ENCODE results near the gene ATP2A1.
"Not testable (repeated sequence)": the region's sequence is repeated elsewhere in the genome, so short reads cannot be mapped to it uniquely, and the experiment has no call there.

ATP2A1 gene

DNA sequence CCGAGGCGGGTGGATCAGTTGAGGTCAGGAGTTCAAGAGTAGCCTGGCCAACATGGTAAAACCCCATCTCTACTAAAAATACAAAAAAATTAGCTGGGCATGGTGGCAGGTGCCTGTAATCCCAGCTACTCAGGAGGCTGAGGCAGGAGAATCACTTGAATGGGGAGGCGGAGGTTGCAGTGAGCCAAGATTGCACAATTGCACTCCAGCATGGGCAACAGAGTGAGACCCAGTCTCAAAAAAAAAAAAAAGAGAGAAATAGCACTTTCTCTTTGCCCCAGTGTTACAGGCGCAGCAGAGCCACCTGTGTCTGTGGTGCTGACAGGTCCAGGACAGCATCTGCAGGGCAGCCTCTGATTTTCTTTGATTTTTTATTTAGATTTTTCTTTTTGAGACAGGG, 3.3 kb downstream of the ATP2A1 start:
- not testable (repeated sequence) for DNase-seq (ENCODE audit: low read depth in 2 of 2)

GRCh38 chr16:28882551-28883160, 4.4 kb downstream of the ATP2A1 start:
- DNase-seq (ENCODE audit: low read depth in 2 of 2) = no peak

DNA sequence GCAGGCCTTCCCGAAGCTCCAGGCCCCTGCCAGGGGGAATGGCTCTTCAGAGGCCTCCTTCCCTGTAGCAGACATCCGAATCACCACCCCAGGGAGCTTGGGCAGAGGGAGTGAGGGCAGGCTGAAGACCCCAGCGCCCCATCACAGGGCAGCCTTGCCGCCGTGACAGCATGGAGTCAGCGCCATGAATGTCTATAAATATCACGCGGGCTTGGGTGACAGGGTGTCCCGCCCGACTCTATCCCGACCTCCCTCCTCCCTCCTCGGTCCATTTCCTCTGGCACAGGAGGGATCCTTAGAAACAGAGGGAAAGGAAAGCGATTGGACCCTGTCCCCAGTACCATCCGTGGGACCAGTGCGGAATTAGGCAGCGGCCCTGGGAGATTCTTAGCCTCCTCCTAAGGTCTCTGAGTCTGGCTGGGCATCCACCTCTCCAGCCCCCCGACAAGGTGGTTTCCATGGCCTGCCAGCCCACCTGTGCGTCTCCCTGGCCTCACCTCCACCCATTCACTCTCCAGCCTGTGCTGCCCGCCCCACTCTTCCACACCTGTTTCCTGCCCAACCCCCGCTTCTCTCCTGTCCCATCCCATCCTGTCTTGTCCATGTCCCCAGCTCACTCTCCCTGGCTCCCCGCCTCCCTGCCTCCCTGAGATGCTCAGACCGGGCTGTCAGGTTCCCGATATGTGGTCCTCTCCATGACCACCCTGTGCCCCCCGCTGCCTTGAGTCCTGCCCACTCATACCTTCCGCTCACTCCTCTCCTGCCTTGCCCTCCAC, 5.1 kb downstream of the ATP2A1 start:
- no peak for DNase-seq (ENCODE audit: low read depth in 2 of 2)

GRCh38 chr16:28884045-28884444, 5.8 kb downstream of the ATP2A1 start:
- no peak for DNase-seq (ENCODE audit: low read depth in 2 of 2)

- no peak for DNase-seq (ENCODE audit: low read depth in 2 of 2)
Measured at GRCh38 chr16:28886945-28887344, 8.7 kb downstream of the ATP2A1 start.

DNA sequence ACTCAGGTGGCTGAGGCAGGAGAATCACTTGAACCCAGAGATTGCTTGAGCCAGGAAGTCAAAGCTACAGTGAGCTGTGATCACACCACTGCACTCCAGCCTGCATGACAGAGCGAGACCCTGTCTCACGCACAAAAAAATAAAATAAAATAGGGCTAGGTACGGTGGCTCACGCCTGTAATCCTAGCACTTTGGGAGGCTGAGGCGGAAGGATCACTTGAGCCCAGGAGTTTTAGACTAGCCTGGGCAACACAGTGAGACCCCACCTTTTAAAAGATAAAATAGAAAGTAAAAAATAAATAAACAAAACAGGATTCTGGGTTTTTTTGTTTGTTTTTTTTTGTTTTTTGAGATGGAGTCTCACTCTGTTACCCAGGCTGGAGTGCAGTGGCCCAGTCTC, 12.1 kb downstream of the ATP2A1 start:
- not testable (repeated sequence) for DNase-seq (ENCODE audit: low read depth in 2 of 2)

- no peak for DNase-seq (ENCODE audit: low read depth in 2 of 2)
Measured at GRCh38 chr16:28891964-28892890, 13.9 kb downstream of the ATP2A1 start.

DNA sequence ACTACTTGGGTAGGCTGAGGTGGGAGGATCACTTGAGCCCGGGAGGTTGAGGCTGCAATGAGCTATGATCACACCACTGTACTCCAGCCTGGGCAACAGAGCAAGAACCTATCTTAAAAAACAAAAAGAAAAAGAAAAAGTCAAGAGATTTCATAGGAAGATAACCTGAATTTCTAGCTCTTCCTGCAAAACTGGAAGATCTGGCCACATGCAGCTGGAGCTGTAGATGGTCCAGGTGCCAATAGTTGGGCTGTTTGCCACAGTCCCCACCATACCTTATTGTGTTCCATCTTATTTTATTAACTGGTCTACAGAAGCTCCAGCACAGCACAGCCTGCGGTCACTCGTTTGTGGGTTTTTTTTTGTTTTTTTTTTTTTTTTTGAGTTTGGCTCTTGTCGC, 15.0 kb downstream of the ATP2A1 start:
- DNase-seq (ENCODE audit: low read depth in 2 of 2) = no peak

- no peak for DNase-seq (ENCODE audit: low read depth in 2 of 2)
Measured at GRCh38 chr16:28895609-28896008, 17.3 kb downstream of the ATP2A1 start.

GRCh38 chr16:28897826-28898225, 19.5 kb downstream of the ATP2A1 start:
- no peak for DNase-seq (ENCODE audit: low read depth in 2 of 2)

- no peak for DNase-seq (ENCODE audit: low read depth in 2 of 2)
Measured at GRCh38 chr16:28898266-28898665, 20.0 kb downstream of the ATP2A1 start.

DNA sequence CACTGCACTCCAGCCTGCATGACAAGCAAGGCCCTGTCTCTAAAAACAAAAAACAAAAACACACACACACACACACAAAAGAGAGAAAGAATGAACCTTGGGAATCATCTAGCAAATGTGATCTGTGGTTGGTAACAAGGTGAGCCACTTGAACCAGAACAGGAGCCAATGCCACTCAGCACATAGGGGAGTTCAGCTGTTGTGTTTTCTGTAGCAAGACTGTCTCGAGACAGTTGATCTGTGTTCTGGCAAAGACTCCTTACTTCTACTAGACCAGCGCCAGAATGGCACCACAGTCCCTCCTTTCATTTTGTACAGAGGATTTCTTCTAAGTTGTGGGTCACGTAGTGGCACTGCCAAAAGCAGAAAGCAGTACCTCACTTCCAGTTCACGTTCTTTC, 20.7 kb downstream of the ATP2A1 start:
- DNase-seq (ENCODE audit: low read depth in 2 of 2) = no peak

GRCh38 chr16:28899882-28900590, 21.7 kb downstream of the ATP2A1 start:
- DNase-seq (ENCODE audit: low read depth in 2 of 2) = no peak

DNA sequence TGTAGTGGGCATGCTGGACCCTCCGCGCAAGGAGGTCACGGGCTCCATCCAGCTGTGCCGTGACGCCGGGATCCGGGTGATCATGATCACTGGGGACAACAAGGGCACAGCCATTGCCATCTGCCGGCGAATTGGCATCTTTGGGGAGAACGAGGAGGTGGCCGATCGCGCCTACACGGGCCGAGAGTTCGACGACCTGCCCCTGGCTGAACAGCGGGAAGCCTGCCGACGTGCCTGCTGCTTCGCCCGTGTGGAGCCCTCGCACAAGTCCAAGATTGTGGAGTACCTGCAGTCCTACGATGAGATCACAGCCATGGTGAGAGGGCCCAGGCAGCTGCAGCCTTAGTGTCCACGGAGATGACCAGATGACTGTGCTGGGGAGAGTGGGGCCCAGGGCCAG, 22.3 kb downstream of the ATP2A1 start:
- no peak for DNase-seq (ENCODE audit: low read depth in 2 of 2)

DNA sequence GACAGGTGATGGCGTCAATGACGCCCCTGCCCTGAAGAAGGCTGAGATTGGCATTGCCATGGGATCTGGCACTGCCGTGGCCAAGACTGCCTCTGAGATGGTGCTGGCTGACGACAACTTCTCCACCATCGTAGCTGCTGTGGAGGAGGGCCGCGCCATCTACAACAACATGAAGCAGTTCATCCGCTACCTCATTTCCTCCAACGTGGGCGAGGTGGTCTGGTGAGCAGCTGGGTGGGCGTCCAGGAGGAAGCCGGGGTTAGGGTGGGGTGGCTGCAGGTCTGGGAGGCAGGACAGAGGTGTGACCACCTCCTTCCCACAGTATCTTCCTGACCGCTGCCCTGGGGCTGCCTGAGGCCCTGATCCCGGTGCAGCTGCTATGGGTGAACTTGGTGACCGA, 23.6 kb downstream of the ATP2A1 start:
- DNase-seq (ENCODE audit: low read depth in 2 of 2) = no peak

- no peak for DNase-seq (ENCODE audit: low read depth in 2 of 2)
Measured at GRCh38 chr16:28902909-28903308, 24.6 kb downstream of the ATP2A1 start.

DNA sequence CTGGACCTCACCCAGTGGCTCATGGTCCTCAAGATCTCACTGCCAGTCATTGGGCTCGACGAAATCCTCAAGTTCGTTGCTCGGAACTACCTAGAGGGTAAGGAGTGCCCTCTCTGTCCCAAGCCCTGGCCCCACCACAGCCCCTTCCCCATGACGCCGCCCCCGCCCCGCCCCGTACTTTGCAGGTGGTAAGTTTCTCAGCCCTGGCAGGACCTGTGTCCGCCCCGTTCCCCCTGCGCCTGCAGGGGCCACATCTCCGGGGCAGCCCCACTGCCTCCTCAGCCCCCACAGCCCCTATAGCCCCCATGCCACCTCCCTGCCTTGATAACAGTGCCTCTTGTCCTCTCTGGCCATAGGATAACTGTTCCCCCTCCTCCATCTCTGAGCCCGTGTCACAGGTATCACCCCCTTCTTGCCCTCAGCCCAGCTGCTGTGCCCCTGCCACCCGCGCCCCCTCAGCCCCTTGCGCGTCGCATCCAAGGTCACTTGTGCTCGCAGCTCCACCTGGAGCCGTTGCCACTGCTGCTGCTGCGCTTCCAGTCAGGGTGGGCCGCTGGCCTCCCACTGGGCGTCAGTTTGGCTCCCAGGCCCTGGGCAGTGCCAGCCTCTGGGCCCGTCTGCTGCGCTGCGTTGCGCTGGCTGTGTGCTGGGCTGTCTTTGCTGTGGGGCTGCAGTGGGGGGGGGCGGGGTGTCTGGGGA, 25.2 kb downstream of the ATP2A1 start:
- DNase-seq (ENCODE audit: low read depth in 2 of 2) = no peak

DNA sequence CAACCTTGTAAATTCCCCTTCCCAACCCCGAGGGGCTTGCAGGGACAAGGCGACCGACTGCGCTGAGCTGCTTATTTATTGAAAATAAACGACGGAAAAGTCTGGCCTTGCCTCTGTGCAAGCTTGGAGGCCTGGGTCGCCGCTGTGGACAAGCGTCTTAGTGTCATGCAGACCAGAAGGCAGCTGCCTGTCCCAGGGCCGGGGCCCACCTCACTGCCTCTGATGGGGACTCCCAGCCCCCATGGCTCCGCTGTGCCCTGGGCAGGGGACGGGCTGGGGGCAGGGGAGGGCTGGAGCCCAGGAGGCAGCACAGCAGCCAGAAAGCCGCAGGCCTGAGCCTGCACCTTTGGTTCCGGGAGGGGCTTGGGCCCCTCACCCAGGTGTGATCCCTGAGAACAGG, 26.1 kb downstream of the ATP2A1 start:
- DNase-seq (ENCODE audit: low read depth in 2 of 2) = no peak

DNA sequence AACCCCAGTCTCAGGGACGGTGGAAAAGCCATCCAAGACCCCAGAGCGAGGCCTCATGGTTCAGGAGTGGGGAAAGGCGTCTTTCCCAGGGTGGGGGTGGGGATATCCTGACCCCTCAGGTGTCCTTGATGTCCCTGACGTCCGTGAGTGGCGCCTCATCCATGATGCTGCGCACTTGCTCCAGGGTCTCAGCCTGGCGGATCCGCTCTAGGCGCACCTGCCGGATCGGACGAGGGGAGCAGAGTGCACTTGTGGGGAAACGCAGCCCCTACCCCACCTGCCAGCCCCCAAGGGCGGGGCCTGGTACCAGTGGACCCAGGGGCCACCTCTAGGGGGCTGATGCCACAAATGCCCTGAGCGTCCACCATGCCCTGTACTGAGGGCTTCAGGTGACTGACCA, 26.5 kb downstream of the ATP2A1 start:
- DNase-seq (ENCODE audit: low read depth in 2 of 2) = no peak

GRCh38 chr16:28905229-28905754, 27.0 kb downstream of the ATP2A1 start:
- no peak for DNase-seq (ENCODE audit: low read depth in 2 of 2)

GRCh38 chr16:28905800-28906372, 27.6 kb downstream of the ATP2A1 start:
- no peak for DNase-seq (ENCODE audit: low read depth in 2 of 2)

Measured in stimulated activated CD8-positive, alpha-beta memory T cell treated with anti-CD3 and anti-CD28 coated beads, Interleukin-15, amount 100 ng/mL, for 4 hours (primary cell).